Mammary epithelial cell (primary cell): ENCODE measurements around the gene CLCN4.

Experiments
- CTCF ChIP-seq, 2 donors: IDR thresholded peaks in 1 of 2; conservative IDR thresholded peaks in 1 of 2; 2 replicates each; pipeline ENCODE4 v1.5.1; 2011 to 2012; ENCODE audit warnings: inconsistent platforms in 2 of 2, low read length in 2 of 2, mild to moderate bottlenecking in 2 of 2, control low read depth in 1 of 2, low read depth in 1 of 2; ENCODE audit not compliant: insufficient read depth in 1 of 2; ENCODE audit errors: extremely low read depth in 1 of 2
- EZH2 ChIP-seq: IDR thresholded peaks from 2 replicates; pipeline ENCODE4 v1.6.1; 2012; ENCODE audit warnings: low read length, inconsistent platforms, borderline replicate concordance

- TF ChIP-seq CTCF (conservative IDR thresholded peaks at IDR 0.05 in 1 of 2, IDR thresholded peaks at IDR 0.05 in 1 of 2; ENCODE audit: extremely low read depth in 1 of 2, insufficient read depth in 1 of 2, low read depth in 1 of 2, low read length in 2 of 2) (no peak), EZH2 (no peak)
Observed at GRCh38 chrX:10112510-10112909, 44.3 kb upstream of the CLCN4 start.
